NCI-H82 treated with DMSO at 0.1 percent for 48 hours (cell line): ENCODE results near the gene KCNJ1.

Source experiments
- DNase-seq: peaks from one replicate; lab custom pipeline; 2025; ENCODE audit not compliant: unreplicated experiment; lab: John Stamatoyannopoulos, UW

Gene KCNJ1

DNA sequence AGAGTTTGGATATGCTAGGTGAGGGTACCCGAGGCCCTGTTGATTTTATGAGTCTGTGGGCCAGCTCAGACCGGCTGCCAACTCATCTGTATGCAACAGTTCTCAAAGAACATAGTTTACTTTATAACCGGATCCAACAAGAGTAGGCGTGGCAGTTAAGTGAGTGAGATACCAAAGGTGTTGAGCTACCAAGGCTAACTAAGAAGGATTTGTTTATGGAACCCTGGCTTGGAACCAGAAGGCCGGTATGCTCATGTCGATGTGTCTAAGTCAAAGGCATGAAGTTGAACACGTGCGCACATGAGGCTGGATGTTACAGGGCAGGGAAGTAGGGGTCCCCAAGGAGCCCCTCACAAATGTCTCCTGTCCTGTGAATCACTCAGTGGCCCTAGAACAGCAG lies at the start of gene KCNJ1:
Gene KCNJ1, minus strand, starts transcription at position 20 of the 400 bp plus-strand sequence. CDS start 27,053 bp downstream, outside the sequence.
- DNase-seq: no peak

DNA sequence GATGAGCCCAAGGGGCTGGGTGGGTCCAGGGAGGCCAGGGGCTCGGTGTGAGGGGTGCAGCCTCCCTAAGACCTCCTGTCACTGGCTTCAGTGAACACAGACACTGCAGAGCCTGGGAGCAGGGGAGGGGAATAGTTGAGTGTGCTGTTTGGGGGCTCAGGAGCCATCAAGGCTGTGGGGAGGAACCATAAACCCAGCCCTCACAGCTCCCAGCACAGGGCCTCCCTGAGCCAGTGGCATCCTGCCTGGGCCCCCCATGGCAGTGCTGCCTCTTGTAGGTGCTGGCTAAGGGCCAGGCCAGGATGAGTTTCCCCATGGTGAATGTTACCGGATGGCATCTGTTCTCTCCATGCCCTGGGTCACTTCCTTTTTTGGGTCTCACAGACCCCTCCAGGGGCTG lies 49.6 kb upstream of the KCNJ1 start:
- no peak for DNase-seq

- no peak for DNase-seq
Measured at GRCh38 chr11:128916037-128916572, 49.0 kb upstream of the KCNJ1 start.

DNA sequence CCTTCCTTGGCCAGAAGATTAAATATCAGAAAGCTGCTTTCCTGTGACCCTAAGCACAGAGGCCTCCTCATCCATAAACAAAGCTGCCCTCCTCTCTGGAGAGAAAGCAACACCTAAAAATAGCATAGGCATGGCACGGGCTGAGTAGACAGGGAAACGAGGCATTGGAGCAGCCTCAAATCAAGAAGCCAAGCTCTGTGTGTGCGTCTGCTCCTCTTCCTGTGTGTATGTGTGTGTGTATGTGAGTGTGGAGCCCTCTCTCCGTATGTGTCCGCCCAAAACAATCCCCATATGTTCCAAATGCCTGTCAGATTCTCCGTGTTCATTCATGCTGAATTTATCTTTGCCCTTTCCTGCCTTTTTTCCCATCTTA lies 48.0 kb upstream of the KCNJ1 start:
- DNase-seq: no peak

- no peak for DNase-seq
Measured at GRCh38 chr11:128914216-128915148, 47.4 kb upstream of the KCNJ1 start.

DNA sequence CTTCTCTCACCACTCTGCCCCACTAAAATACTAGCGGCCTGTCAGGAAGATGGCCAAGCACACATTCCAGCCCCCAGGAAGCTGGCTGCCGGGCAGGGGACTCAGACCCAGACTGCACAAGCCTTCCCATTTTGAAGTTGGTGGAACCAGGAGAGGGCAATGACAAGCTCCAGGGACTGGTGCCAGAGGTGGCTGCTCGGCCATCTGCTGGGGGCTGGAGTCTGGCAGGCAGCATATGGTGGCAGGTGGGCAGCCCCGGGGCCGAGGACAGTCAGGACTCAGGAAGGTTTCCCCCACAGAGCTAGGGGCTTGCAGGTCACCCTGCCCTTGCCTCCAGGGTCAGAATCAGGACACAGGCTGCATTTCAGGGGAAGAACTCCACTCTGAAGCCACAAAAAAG lies 46.7 kb upstream of the KCNJ1 start:
- no peak for DNase-seq

GRCh38 chr11:128911701-128912100 lies 44.6 kb upstream of the KCNJ1 start:
- DNase-seq: no peak

GRCh38 chr11:128911239-128911638 lies 44.1 kb upstream of the KCNJ1 start:
- DNase-seq: no peak

GRCh38 chr11:128910576-128910975 lies 43.5 kb upstream of the KCNJ1 start:
- no peak for DNase-seq

DNA sequence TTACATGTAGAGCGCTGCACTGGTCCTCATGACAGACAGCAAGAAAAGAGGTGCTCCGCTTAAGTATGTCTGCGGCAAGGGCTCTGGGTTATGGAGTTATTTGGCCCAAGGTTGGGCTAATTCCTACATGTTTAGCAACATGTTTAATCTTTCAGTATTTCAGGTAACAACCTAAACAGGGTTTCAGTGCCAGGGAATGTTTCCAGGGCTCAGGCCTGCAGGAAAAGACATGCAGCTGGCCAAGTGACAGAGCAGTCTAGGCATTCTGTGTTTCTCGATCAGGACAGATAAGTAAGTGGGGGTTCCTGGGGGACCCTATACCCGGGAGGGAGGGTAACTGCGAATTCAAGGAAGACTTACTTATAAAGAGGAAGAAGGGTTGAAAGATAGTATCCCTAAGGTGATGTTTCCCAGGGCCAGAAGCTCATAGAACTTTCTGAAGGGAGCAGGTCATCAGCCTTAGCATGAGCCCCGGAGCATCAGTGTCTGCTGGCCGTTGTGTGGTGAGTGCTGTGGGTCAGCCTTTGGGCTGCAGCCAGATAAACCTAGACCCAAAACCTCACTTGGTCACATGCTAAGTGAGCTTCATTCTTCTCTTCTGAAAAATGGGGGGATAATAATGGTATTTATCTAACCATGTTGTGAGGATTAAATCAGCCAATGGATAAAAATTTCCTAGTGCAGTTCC lies 42.5 kb upstream of the KCNJ1 start:
- no peak for DNase-seq

GRCh38 chr11:128908391-128909246 lies 41.5 kb upstream of the KCNJ1 start:
- DNase-seq: no peak

DNA sequence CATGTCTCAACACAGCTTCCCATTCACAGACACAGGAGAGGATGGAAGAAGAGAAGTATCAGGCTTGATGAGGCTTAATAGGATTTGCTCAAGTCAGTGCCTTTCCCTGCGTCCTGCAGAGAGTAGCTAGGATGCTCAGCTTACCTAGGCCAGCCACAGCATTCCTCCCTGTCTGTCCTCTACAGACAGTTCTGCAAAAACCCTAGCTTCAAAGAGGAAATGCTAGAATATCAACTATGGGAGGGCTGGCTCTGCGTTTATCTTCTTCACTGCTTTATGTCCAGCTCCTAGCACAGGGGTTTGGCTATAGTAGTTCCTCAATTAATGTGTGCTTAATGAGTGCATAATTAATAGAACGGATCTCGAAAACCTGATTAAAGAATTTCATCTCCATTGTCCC lies 40.5 kb upstream of the KCNJ1 start:
- DNase-seq: no peak

GRCh38 chr11:128906185-128907050 lies 39.3 kb upstream of the KCNJ1 start:
- no peak for DNase-seq

- DNase-seq: peak; percentile 48
Measured at GRCh38 chr11:128905345-128906184, 38.5 kb upstream of the KCNJ1 start.

- DNase-seq: peak; percentile 3
Measured at GRCh38 chr11:128904656-128905344, 37.7 kb upstream of the KCNJ1 start.

GRCh38 chr11:128904303-128904655 lies 37.2 kb upstream of the KCNJ1 start:
- DNase-seq: no peak

GRCh38 chr11:128903248-128904061 lies 36.4 kb upstream of the KCNJ1 start:
- DNase-seq: no peak

DNA sequence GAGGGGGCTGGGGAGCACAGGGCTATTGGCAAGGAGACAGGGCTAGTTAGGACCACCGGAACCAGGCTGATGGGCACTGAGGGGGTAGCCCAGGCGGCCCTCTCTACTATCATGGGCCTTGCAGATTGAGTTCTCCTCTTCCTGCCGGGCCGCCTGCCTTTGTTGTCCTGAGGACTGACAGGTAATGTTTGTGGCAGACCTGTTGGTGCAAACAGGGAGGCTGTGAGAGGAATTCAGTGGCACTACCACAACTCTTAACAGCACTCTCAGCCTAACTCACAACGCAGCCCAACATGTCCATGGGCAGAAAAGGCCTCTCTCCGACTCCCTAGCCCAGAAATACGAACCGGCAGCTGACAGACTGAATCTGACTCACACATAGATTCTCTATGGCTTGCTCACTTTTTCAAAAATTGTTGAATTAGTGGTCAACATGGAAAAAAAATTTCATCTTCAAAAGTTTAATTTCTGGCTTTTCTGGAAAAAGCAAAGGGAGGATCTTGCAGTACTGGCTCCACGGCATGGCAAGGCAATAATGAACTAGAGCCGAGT lies 35.5 kb upstream of the KCNJ1 start:
- DNase-seq: no peak
